Inferior parietal cortex (tissue), 1 donor: ENCODE measurements around the gene TSEN34.
A peak's percentile ranks its signal among the peaks of the same experiment; 100 is the strongest.
"Not testable (repeated sequence)": the region's sequence is repeated elsewhere in the genome, so short reads cannot be mapped to it uniquely, and the experiment has no call there.

Source experiments
- DNase-seq: peaks from one replicate; pipeline ENCODE4 v3.0.0-alpha.2; 2016; ENCODE audit errors: extremely low spot score

TSEN34 gene

DNA sequence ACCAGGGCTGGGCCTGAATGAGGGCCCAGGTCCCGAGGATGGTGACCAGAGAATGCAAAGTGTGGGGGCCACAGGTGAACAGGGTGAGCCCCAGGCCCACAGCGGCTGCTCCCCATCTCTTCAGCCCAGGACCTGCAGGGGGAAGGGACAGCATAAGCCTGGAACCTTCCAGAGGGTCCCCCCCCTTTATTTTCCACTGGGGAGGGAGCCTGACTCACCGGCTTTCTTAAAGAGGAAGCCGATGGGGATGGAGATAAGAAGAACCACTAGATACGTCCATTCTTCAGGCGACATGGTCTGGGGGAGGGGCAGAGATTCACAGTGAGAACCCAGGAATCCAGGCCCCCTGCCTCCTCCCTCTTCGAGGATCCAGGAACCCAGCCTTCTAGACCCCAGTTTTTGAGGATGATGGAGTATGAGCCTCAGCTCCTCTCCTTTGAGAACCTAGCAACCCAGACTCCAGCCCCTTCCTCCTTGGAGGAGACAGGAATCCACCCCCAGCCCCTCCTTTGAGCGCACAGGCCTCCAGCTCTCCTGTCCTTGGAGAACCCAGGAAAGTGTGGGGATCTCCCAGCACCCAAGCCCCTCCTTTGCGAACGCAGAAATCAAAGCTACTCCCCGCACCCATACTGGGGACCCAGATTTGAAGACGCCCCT lies 2.8 kb upstream of the TSEN34 start:
- DNase-seq = peak; percentile 39

DNA sequence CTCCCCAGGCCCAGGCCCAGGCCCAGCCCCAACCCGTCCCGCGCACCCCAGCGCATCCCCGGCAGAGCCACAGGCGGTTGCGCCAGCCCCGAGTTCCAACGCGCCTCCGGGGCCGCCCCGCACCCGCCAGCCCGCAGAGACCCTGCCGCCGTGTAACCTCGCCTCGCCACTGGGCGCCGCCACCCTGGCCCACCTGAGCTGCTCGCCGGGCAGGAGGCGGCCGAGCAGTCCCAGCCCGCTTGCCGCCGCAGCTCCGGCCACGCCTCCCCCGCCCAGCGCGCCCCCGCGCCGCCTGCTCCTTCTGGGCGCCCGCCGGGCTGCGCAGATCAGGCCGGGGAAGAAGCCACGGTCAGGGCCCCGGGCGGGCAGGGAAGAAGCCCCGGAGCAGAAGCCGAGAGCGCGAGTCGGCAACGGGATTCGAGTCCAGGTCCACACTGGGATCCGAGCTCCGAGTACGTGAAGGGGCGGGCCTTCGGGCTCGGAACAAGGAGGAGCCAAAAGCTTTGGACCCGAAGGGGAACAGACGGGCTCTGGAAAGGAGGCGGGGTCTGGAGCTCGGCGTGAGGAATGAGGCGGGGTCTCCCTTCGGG lies 1.9 kb upstream of the TSEN34 start, which contains the start of gene MBOAT7:
Gene MBOAT7 (minus strand): TSS at position 436 of the 590 bp plus-strand sequence. CDS start 1,072 bp downstream, outside the sequence.
- no peak for DNase-seq

GRCh38 chr19:54189735-54190502 lies 1.2 kb upstream of the TSEN34 start:
- DNase-seq = peak; percentile 100

DNA sequence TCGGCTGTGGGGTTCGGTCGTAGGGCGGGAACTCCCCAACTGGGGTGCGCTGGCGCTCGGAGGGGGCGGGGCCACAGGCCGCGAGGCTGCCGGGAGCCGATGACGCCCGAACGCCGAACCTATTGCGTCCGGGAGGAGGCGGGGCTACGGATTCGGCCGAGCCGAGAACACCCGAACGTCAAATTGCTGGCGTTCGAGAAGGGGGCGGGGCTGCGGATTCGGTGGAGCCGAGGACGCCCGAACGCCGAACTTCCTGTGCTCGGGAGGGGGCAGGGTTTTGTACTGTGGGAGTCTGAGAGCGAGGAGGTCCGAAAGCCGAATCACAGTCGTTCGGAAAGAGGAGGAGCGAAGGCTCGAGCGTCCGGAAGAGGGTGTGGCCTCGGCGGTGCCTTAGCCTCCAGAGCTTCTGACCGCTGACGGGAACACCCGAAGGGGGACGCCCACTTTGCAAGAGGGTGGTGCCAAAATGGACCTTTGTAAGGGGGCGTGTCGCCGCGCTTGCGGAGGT lies 551 bp upstream of the TSEN34 start:
- DNase-seq = peak; percentile 98

DNA sequence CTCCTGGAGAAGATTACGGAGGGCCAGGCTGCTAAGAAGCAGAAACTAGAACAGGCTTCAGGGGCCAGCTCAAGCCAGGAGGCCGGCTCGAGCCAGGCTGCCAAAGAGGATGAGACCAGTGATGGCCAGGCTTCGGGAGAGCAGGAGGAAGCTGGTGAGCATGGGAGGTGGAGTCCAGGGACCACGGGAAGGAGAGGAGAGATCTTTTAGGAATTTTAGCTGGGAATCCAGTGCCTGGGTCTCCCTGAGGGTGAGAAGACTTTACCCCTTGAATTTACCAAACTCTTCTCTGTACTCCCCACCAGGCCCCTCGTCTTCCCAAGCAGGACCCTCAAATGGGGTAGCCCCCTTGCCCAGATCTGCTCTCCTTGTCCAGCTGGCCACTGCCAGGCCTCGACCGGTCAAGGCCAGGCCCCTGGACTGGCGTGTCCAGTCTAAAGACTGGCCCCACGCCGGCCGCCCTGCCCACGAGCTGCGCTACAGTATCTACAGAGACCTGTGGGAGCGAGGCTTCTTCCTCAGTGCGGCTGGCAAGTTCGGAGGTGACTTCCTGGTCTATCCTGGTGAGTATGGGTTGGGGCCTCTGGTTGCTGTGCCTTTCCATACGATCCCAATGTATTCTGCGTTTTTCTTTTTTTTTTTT lies 824 bp downstream of the TSEN34 start:
- DNase-seq = no peak

DNA sequence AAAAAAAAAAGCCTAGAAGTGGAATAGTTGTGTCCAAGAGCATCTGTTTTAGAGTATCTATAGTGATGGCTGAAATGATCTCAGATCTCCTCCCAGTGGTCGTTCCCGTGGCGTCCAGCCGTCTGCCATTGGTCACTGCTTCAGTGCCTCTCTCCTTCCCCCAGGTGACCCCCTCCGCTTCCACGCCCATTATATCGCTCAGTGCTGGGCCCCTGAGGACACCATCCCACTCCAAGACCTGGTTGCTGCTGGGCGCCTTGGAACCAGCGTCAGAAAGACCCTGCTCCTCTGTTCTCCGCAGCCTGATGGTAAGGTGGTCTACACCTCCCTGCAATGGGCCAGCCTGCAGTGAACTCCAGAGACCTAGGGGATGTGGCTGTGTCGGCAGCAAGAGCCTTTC lies 1.9 kb downstream of the TSEN34 start:
- DNase-seq = no peak

- DNase-seq = not testable (repeated sequence)
These were observed 3.4 kb downstream of the TSEN34 start for GRCh38 chr19:54194463-54194862.

- DNase-seq = no peak
These were observed 5.4 kb downstream of the TSEN34 start for GRCh38 chr19:54196536-54196935.

DNA sequence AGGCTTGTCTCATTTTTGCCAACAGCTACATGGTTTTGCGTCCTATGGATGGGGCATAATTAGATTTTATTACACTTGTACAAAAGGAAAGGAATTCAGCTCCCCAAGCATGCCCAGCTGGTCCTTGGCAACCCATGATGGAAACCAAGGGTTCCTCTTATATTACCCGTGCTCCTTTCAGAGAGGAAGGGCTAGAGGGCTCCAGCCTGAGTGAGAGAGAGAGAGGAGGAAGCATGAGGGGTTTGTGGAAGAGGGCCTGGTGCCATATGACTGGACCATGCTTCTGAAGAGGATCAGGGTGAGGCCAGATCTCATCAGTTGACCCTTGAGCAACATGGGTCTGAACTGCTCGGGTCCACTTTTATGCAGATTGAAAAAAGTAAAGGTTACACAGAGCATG lies 6.0 kb downstream of the TSEN34 start:
- no peak for DNase-seq

DNA sequence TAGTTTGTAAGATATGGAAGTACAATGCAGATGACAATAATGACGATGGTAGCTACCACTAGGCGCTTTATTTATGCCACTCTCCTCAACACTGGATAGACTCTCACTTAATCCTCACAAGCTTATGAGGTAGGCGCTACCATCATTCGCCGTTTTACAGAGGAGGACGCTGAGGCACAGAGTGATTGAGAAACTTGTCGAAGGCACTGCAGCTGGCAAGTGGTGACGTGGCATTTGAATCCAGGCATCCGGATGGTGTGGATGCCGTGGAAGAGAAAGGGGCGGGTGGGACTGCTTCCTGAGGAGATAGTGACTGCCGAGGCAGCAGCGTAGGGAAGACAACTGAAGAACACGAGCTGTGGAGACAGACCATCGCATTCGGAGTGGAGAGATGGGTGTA lies 8.3 kb downstream of the TSEN34 start:
- no peak for DNase-seq

- DNase-seq = no peak
These were observed 10.1 kb downstream of the TSEN34 start for GRCh38 chr19:54201172-54201701.

DNA sequence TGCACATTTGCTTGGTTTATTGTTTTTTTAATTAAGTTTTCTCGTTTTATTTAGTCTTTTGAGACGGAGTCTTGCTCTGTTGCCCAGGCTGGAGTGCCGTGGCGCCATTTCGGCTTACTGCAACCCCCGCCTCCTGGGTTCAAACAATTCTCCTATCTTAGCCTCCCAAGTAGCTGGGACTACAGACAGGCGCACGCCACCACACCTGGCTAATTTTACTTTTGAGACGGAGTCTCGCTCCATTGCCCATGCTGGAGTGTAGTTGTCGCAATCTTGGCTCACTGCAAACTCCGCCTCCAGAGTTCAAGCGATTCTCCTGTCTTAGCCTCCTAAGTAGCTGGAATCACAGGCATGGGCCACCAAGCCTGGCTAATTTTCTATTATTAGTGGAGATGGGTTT lies 10.9 kb downstream of the TSEN34 start:
- DNase-seq = no peak

DNA sequence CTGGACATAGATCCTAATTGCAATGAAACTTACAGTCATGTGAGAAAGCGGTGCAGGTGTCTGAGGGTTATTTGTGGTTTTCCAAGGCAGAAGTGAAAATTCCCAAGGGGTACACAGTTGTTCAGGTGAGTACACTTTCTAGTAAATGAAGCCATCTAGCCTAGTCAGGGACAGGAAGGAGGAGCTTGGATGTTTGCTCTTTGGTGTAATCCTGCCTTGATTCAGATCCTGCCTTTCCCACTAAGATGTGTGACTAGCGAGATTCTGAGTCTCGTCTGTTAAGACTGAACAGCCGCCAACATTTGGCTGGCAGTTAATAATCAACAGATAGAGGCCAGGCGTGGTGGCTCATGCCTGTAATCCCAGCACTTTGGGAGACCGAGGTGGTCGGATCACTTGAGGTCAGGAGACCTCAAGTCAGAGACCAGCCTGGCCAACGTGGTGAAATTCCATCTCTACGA lies 12.1 kb downstream of the TSEN34 start:
- DNase-seq = no peak

DNA sequence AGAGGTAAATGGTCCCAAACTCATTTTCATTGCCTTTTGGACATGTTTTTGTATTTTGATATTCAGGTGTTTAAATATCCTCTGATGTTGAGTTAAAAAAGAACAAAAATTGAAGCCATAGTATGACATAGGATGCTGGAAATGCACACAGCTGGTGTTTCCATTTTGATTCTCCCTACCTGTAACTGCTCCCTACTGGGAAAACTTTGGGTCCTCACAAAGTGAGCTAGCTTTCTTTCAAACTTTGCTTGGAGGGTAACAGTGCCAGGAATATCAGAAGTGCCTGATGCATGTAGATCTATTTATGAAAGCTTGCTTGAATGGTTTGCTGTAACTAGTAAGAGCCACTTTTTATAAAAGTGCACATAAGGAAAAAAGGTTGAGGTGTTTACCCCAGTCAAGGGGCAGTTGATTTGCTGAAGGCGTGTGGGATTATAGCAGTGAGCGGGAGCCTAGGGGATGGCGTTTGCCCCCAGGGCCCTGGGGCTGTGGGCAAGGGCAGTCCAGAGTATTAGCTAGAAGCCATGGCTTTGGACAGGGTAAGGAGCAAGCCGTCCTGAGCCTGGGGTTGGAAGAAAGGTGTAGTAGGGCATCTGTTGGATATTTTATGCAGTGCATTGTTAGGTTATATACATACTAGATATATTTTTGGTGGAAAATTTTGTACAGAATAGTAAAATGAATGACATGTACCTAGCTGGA lies 13.8 kb downstream of the TSEN34 start:
- no peak for DNase-seq

DNA sequence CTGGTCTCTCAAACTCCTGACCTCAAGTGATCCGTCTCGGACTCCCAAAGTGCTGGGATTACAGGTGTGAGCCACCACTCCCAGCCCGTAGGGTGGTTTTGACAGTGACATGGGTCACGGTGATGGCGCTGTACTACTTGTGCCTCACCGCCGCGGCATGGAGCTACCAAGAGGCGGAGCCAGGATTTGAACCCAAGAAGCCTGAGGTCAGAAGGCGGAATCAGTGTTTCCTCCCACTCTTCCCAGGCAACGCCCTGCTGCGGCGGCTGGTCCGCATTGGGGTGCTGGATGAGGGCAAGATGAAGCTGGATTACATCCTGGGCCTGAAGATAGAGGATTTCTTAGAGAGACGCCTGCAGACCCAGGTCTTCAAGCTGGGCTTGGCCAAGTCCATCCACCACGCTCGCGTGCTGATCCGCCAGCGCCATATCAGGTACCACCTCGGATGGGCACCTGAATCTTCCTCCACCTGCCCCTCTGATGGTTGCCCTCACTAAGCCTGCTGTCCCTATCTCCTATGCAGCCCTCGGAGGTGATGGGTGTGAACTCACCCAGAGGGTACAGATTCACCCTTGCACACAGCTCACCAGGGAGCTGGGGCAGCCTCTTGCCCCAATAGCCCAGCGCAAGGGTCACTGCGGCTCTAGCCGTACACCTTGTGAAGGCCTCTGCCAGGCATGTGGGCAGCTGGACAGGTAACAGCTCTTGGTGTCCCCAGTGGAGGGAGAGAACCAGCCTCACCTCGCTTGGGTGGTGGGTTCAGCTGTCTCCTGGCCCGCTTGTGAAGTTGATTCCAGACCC lies 15.1 kb downstream of the TSEN34 start:
- no peak for DNase-seq

DNA sequence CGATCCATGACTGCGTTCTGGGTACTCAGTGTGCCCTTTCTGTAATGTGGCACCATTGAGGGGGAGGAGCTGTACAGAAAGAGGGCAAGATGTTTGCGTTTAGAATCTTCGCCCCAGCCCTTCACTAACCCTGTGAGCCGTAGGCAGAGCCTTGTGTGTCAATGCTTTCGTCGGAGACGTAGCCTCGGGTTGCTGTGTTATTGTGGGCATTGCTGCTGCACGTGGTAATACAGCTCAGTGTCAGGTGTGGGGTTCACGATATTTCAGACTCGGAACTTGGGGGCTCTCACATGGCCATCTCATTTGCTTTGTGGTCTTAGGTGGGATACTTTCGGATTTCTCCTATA lies 15.7 kb downstream of the TSEN34 start:
- DNase-seq = no peak

DNA sequence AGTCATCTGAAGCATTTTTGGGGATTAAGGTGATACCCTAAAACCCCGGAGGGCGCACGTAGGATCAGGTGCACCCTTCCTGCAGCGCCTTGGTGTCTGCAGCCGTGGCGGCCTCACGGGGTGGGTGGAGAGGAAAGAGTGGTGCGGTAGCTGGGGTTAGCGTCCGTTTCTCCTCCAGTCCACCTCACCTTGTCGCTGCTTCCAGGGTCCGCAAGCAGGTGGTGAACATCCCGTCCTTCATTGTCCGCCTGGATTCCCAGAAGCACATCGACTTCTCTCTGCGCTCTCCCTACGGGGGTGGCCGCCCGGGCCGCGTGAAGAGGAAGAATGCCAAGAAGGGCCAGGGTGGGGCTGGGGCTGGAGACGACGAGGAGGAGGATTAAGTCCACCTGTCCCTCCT lies 16.1 kb downstream of the TSEN34 start:
- not testable (repeated sequence) for DNase-seq

GRCh38 chr19:54207676-54207982 lies 16.5 kb downstream of the TSEN34 start:
- DNase-seq = no peak

- peak; percentile 66 for DNase-seq
These were observed 17.1 kb downstream of the TSEN34 start for GRCh38 chr19:54207983-54208783.

DNA sequence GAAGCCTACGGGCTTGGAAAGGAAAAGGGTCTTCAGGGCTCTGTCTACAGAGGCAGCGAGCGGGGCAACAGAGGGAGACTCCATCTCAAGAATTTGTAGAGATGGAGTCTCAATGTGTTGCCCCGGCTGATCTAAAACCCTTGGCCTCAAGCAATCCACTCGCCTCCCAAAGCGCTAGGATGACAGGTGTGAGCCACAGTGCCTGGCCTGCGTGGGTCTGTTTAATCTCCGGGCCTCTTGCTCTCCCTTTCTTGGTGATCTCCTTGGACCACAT lies 17.6 kb downstream of the TSEN34 start:
- no peak for DNase-seq
